HFFc6 (cell line): ENCODE results near the gene NOTUM. TPM values are rescaled to one million over a fixed set of nuclear protein-coding genes. Genes with fewer than 3 reads are reported as not detected.
A peak's percentile ranks its signal among the peaks of the same experiment; 100 is the strongest.

ENCODE experiments used
- DNase-seq: peaks from one replicate; pipeline ENCODE4 v3.0.0-alpha.2; 2018
- H3K27ac Mint-ChIP-seq: 2 replicates; pipeline ENCODE4 v1.8.0; 2020; ENCODE audit warnings: mild to moderate bottlenecking, mixed read lengths
- H3K27me3 Mint-ChIP-seq: 2 replicates; pipeline ENCODE4 v1.8.0; 2021; ENCODE audit warnings: mild to moderate bottlenecking, moderate library complexity, mixed read lengths; ENCODE audit not compliant: insufficient read depth
- H3K36me3 Mint-ChIP-seq: 2 replicates; pipeline ENCODE4 v1.8.0; 2021; ENCODE audit warnings: low read depth, mixed read lengths
- H3K4me1 Mint-ChIP-seq: 2 replicates; pipeline ENCODE4 v1.8.0; 2020; ENCODE audit warnings: low read depth, mixed read lengths
- H3K4me3 Mint-ChIP-seq: 2 replicates; pipeline ENCODE4 v1.8.0; 2020; ENCODE audit warnings: mild to moderate bottlenecking, moderate library complexity, mixed read lengths
- H3K9me3 Mint-ChIP-seq: 2 replicates; pipeline ENCODE4 v1.8.0; 2020; ENCODE audit warnings: mild to moderate bottlenecking, mixed read lengths
- total RNA-seq, 6 experiments: library from RNA; stranded (reverse); fragmentation: NEBNext Ultra II Directional; extraction: Animal tissue kit (Norgen Biotek cat#: 25700); gene quantifications; 2 replicates in 1 of 6; 3 replicates in 5 of 6; pipeline ENCODE4 v1.2.3, GENCODE V29; 2021
- TF ChIP-seq, protein P1 (sequence below): fragments of 200-600 bp; sonication (generic); IDR thresholded peaks from 2 replicates; pipeline ENCODE4 v1.5.0; 2021; ENCODE audit warnings: antibody characterized with exemption, mild to moderate bottlenecking

NOTUM gene
- total RNA-seq, 6 experiments from 2014 or later = 0.10 to 0.14 TPM; not detected in 4

DNA sequence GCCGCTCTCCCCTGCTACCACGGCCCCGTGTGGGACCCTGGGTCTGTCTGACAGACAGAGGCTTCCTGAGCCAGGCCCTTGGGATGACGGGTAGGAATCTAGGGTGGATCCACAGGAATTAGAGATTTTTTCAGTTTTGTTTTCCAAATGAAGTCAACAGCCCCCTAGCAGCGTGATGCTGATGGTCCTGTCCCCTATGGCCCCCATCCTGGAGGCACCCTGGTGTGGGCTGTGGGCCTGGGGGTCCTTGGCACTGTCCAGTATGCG, 46.2 kb upstream of the NOTUM start:
- no peaks in the 10 kb centered on the region; the same call in 1 of the 2 replicates for H3K27me3 Mint-ChIP-seq
- no peak overlapping the region for H3K27ac Mint-ChIP-seq

DNA sequence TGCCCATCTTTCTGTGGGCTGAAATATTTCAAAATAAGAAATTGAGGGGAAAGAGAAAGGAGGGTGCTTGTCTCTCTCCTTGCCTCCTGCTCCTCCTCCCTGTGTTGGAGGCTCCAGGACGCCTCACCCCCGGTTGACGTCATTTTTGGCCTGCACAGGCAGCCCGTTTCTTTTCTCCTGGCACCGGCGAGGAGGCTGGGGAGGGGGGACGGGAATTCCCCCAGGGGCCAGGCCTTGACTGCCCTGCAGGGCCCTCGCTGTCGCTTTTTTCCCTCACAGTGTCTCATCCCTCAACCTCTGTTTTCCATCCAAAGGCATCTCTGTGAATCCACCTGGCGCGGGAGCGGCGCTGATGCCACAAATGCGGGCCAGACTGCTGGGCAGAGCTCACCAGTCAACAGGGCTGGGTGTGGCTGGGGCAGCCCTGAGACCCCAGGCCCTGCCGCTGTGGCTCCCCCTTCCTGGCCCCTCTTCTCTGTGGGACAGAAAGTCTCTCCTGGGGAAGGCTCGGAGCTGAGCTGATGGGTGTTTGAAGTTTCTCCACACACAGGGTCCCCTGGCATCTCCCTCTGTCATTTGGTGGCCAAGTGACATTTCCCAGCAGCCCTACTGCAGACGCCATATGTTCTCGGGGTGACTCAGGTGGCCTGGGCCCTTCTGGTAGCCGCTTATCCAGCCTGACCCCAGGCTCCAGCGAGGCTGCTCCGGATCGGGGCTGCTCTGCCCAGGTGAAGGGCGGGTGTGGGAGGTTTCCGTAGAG, 45.7 kb upstream of the NOTUM start:
- Mint-ChIP-seq H3K27me3 (no peaks in the 10 kb centered on the region; the same call in 1 of the 2 replicates), H3K4me3 (0 out of 2 replicates have a peak overlapping the region, but pooled peaks have one; percentile 8)

More for the DNA sequence above, 46.2 kb upstream of the NOTUM start:
- no peak overlapping the region for H3K4me3 Mint-ChIP-seq
- H3K36me3 Mint-ChIP-seq = no peaks in the 10 kb centered on the region
- H3K9me3 Mint-ChIP-seq = no peaks in the 10 kb centered on the region
- peaks cover 22% of the 10 kb centered on the region for H3K4me1 Mint-ChIP-seq
- TF ChIP-seq, protein P1, sequence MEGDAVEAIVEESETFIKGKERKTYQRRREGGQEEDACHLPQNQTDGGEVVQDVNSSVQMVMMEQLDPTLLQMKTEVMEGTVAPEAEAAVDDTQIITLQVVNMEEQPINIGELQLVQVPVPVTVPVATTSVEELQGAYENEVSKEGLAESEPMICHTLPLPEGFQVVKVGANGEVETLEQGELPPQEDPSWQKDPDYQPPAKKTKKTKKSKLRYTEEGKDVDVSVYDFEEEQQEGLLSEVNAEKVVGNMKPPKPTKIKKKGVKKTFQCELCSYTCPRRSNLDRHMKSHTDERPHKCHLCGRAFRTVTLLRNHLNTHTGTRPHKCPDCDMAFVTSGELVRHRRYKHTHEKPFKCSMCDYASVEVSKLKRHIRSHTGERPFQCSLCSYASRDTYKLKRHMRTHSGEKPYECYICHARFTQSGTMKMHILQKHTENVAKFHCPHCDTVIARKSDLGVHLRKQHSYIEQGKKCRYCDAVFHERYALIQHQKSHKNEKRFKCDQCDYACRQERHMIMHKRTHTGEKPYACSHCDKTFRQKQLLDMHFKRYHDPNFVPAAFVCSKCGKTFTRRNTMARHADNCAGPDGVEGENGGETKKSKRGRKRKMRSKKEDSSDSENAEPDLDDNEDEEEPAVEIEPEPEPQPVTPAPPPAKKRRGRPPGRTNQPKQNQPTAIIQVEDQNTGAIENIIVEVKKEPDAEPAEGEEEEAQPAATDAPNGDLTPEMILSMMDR = no peak
- no peak for DNase-seq

DNA sequence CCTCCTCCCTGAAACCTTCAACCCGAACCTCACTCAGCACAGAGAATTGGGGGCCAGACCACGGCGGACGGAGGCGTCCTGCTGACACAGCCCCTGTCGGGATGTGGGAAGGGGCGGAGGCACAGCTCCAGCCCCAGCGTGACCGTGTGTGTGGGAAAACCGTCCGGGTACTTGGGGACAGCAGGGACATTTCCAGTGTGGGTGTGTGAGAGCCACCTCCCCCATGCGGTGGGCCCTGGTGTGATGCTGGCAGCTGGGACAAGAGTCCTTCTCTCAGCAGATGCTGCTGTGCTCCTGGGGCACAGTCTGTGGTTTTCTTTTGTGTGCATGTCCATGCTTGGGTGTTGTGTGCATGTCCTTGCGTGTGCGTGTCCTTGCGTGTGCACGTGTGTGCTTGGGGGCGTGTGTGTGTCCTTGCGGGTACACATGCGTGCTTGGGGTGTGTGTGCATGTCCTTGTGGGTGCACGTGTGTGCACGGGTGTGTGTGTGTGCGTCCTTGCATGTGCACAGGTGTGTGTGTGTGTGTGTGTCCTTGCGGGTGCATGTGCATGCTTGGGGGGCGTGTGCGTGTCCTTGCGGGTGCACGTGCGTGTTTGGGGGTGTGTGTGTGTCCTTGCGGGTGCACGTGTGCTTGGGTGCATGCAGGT, 44.8 kb upstream of the NOTUM start:
- no peaks in the 10 kb centered on the region for H3K9me3 Mint-ChIP-seq
- TF ChIP-seq, protein P1 = no peak
- no peak for DNase-seq
- peaks cover 22% of the 10 kb centered on the region for H3K4me1 Mint-ChIP-seq
- H3K27ac Mint-ChIP-seq = peak overlapping the region; percentile 29
- H3K36me3 Mint-ChIP-seq = no peaks in the 10 kb centered on the region
- 0 out of 2 replicates have a peak overlapping the region, but pooled peaks have one; percentile 8 for H3K4me3 Mint-ChIP-seq
- H3K27me3 Mint-ChIP-seq = no peaks in the 10 kb centered on the region; the same call in 1 of the 2 replicates

More for the DNA sequence above, 45.7 kb upstream of the NOTUM start:
- TF ChIP-seq, protein P1 = no peak
- peak overlapping the region; percentile 29 for H3K27ac Mint-ChIP-seq
- no peaks in the 10 kb centered on the region for H3K36me3 Mint-ChIP-seq
- no peaks in the 10 kb centered on the region for H3K9me3 Mint-ChIP-seq
- H3K4me1 Mint-ChIP-seq = peaks cover 22% of the 10 kb centered on the region
- DNase-seq = peak; percentile 43

DNA sequence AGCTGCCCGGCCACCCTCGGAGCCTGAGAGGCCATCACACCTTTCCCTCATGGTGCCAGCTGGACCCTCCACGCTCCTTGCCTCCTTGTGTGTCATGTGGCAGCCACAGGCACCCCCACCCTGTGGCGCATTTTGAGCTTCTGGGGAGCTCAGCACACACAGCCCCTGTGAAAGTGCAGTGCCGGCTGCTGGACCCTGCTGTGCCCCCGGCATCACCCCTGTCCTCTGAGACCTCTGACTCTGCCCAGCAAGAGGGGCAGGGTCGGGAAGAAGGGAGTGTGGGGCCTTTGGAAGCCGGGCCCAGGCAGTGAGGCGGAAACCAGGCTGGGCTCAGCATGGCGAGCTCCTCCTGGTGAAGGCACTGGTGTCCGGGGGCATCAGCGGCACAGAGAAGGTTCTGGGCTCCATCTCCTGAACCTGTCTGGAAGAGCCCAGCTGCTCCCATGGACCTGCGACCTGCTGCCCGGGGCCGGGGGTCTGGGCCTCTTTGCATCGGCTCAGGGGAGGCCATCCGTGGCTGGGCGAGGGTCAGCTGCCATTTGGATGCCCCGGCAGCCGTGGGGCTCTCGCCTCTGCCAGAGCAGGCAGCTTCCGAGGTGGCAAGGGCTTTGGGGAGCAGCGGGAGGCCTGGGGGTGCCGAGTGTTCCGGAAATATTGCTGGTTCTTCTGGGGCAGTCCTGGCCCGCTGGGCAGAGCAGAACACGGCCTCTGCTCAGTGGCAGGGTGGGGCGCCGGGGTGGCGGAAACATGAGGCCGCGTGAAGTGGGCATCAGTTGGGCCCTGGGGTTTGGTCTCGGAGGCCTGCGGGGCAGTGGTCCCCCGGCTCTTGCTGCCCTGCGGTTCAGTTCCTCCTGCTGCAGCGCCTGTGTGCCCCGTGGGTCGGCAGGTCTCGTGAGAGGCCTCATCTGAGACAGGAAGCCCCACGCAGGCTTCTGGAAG, 43.8 kb upstream of the NOTUM start:
- TF ChIP-seq, protein P1 = no peak
- H3K4me1 Mint-ChIP-seq = peaks cover 22% of the 10 kb centered on the region
- no peaks in the 10 kb centered on the region; the same call in 1 of the 2 replicates for H3K27me3 Mint-ChIP-seq
- no peak overlapping the region for H3K4me3 Mint-ChIP-seq
- no peaks in the 10 kb centered on the region for H3K9me3 Mint-ChIP-seq
- peak overlapping the region; percentile 92 for H3K27ac Mint-ChIP-seq
- no peaks in the 10 kb centered on the region for H3K36me3 Mint-ChIP-seq
- no peak for DNase-seq
